AG09319 (cell line): Measurements from ENCODE around the gene ABO.
"Not testable (repeated sequence)": the region's sequence is repeated elsewhere in the genome, so short reads cannot be mapped to it uniquely, and the experiment has no call there.

Experiments
- DNase-seq: peaks from one replicate; pipeline ENCODE4 v3.0.0-alpha.2; 2010; ENCODE audit warnings: low read depth; ENCODE audit errors: extremely low read depth
- TF ChIP-seq, protein P1 (sequence below): IDR thresholded peaks from 2 replicates; pipeline ENCODE4 v1.5.1; 2011; ENCODE audit warnings: low read depth, mild to moderate bottlenecking, inconsistent platforms, low read length, moderate library complexity

The ABO gene

DNA sequence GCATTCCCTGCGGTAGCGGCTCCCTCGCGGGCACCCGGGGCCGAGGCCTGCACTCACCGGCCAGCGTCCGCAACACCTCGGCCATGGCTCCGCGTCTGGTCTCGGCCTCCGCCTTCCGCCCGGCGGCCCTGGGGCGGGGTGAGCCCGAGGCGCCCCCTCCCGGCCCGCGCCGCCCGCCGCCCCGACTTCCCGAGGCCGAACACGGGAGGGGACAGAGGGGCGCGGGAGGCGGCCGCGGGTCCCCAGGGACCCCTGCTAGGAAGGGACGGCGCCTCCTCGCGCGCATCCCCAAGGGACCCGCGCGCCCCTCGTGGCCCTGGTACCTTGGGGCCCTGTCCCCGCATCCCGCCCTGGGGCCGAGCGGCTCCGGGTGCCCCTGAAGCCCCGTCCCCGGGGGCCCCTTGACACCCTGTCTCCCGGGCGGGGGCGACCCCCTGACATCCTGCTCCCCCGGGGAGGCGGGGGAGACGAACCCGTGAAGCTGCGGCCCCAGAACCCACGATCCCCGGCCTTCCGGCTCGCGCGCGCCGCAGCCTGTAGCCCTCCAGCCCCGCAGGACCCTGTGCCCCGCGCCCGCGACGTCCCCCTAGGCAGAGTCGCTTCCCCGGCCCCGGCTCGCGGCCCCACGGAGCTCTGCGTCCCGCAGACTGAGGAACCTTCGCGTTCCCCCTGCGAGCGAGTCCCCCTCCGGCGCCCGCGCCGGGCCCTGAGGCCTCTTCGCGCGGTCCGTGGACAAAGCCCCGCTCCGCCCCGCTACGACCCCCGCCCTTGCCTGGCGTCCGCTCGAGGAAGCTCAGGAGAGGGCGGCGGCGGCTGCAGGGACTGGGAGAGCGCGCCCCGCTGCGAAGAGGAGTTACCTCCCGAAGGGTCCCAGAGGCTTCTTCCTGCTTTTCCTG lies at the start of gene ABO:
Gene ABO (minus strand): TSS at position 97 of the 896 bp plus-strand sequence.
- DNase-seq: no peak
- TF ChIP-seq, protein P1, sequence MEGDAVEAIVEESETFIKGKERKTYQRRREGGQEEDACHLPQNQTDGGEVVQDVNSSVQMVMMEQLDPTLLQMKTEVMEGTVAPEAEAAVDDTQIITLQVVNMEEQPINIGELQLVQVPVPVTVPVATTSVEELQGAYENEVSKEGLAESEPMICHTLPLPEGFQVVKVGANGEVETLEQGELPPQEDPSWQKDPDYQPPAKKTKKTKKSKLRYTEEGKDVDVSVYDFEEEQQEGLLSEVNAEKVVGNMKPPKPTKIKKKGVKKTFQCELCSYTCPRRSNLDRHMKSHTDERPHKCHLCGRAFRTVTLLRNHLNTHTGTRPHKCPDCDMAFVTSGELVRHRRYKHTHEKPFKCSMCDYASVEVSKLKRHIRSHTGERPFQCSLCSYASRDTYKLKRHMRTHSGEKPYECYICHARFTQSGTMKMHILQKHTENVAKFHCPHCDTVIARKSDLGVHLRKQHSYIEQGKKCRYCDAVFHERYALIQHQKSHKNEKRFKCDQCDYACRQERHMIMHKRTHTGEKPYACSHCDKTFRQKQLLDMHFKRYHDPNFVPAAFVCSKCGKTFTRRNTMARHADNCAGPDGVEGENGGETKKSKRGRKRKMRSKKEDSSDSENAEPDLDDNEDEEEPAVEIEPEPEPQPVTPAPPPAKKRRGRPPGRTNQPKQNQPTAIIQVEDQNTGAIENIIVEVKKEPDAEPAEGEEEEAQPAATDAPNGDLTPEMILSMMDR: no peak

DNA sequence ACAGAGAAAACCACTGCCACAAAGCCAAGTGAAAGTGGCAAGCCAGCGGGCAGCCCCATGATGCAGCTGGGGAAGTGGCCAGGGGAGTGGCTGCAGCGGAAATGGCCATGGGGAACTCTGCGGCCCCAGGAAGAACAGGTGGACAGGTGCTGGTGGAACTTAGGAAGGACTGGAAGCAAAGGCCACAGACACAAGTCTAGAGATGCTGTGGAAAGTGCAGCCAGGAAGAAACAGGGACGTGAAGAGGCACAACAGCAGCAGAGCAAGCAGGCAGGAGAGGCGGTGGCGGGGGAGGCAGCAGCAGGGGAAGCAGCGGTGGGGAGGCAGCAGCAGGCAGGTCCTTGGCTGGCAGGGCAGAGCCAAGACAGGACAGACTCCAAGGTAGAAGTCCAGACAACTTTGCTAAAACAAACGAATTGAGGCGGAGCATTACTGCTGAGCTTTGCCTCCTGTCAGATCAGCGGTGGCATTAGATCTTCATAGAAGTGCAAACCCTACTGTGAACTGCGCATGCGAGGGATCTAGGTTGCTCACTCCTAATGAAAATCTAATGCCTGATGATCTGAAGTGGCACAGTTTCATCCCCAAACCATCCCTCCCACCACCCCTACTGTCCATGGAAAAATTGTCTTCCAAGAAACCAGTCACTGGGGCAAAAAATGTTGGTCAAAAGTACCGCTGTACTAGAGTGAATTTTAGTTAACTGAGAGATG lies 49.1 kb upstream of the ABO start:
- TF ChIP-seq, protein P1: no peak

DNA sequence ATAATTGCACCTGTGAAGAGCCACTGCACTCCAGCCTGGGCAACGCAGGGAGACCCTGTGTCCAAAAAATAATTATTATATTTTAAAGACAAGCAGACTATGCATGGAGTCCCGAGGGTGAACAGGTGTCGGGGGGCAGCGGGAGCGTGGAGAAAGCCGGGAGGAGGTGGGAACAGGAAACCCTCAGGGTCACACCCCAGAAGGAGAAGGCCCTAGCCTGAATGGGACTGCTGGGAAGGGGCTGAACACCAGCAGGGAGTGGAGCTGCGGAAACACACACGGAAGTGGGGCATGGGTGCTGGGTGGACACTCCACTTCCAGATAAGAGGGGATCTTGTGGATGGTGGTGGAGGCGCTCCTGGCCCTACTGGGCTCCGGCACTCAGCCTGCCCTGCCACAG lies 48.2 kb upstream of the ABO start:
- TF ChIP-seq, protein P1: no peak
- no peak for DNase-seq

More for the DNA sequence above, 49.1 kb upstream of the ABO start:
- no peak for DNase-seq

DNA sequence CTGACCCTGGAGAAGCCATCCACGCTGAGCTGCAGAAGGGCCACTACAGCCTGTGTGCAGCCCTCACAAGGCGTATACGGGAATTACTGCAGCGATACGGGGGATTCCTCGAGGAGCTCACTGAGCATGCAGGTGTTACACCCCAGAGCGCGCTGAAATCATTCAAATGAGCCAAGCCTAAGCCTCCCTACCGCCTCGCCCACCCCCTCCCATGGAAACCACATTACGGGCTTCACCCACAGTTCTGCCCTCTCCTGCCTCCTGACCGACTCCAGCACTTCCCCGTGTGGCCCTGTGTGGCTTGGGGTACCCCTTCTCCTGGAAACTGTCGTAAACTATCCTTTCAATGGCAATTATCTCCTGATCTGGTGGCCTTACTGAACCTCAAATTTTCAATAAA lies 47.7 kb upstream of the ABO start:
- no peak for DNase-seq
- TF ChIP-seq, protein P1: no peak

DNA sequence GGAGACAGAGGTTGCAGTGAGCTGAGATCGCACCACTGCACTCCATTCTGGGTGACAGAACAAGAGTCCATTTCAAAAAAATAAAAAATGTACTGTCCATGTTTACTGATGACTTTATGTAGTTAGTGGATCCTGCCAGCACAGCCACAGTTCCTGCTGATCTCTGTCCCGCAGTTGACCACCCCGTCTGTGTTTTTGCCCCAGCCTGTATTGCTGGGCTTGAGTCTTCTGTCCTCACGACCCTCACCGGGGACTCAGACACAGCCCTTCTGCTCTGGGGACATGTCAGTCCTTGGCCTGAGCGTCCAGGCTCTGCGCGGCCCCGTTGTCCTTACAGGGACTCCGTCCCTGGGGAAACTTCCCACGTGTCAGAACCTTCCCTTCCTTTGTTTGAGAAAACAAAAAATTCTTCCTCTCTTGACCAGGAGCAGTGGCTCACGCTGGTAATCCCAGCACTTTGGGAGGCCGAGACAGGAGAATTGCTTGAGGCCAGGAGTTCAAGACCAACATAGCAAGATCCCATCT lies 46.5 kb upstream of the ABO start:
- TF ChIP-seq, protein P1: no peak

DNA sequence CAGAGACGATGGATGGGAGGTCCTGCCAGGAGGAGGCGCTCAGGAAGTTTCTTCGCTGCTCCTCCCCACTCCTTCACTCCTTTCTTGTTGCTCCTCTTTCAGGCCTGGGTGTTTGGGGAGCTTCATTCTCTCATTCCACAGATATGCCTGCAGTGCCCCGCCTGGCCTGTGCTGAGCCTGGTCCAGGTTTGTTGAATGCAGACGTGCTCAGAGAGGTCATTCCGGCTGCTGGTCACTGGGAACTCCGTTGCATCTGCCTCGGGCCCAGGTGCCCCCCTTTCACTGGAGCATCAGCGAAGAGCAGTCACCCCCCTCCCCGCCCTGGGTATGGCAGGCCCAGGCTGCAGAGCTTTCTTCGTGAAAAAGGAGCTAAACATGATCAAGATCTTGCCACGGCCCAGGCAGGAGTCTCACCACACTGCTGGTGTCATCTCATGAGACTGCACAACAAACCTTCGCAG lies 45.5 kb upstream of the ABO start:
- TF ChIP-seq, protein P1: no peak
- no peak for DNase-seq

More for the DNA sequence above, 46.5 kb upstream of the ABO start:
- no peak for DNase-seq

DNA sequence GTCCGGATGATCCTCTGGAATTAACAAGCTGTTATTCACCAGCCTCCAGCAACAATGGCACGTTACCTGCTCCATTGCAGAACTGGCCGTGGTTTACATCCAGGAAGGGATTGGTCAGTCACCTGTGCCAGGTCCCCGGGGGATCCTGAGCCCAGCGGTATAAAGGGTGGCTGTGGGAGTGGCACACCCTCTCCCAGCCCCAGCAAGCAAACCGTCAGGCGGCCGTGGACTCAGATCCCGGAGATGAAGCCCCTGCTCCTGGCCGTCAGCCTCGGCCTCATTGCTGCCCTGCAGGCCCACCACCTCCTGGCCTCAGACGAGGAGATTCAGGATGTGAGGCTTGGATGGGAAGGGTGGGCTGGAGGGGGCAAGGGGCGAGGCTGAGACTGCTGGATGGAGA lies 42.5 kb upstream of the ABO start:
- DNase-seq: not testable (repeated sequence)
